HG03066 (cell line): ENCODE data around the gene KIAA1958.

Experiments
- ATAC-seq: cut with Tn5 transposase; IDR thresholded peaks from one replicate; pipeline ENCODE4 v1.9.1; 2021; ENCODE audit warnings: low read depth; ENCODE audit not compliant: unreplicated experiment

The KIAA1958 gene

GRCh38 chr9:112552229-112553056 lies 65.8 kb downstream of the KIAA1958 start:
- no peak for ATAC-seq

GRCh38 chr9:112553256-112553826 lies 66.7 kb downstream of the KIAA1958 start:
- no peak for ATAC-seq

GRCh38 chr9:112554516-112554915 lies 67.9 kb downstream of the KIAA1958 start:
- ATAC-seq = no peak

- ATAC-seq = no peak
These were observed 68.5 kb downstream of the KIAA1958 start for GRCh38 chr9:112555101-112555643.

- no peak for ATAC-seq
These were observed 69.3 kb downstream of the KIAA1958 start for GRCh38 chr9:112555844-112556482.

- no peak for ATAC-seq
These were observed 70.1 kb downstream of the KIAA1958 start for GRCh38 chr9:112556497-112557442.

GRCh38 chr9:112558476-112558875 lies 71.8 kb downstream of the KIAA1958 start:
- ATAC-seq = no peak

- no peak for ATAC-seq
These were observed 72.4 kb downstream of the KIAA1958 start for GRCh38 chr9:112558978-112559377.

GRCh38 chr9:112559629-112560413 lies 73.2 kb downstream of the KIAA1958 start:
- no peak for ATAC-seq

- no peak for ATAC-seq
These were observed 75.8 kb downstream of the KIAA1958 start for GRCh38 chr9:112562235-112562958.

GRCh38 chr9:112569186-112569585 lies 82.6 kb downstream of the KIAA1958 start:
- no peak for ATAC-seq

- no peak for ATAC-seq
These were observed 84.1 kb downstream of the KIAA1958 start for GRCh38 chr9:112570671-112571167.

GRCh38 chr9:112571624-112572355 lies 85.2 kb downstream of the KIAA1958 start:
- no peak for ATAC-seq

- no peak for ATAC-seq
These were observed 85.8 kb downstream of the KIAA1958 start for GRCh38 chr9:112572416-112572815.

- no peak for ATAC-seq
These were observed 87.4 kb downstream of the KIAA1958 start for GRCh38 chr9:112574008-112574407.

GRCh38 chr9:112575107-112575506 lies 88.5 kb downstream of the KIAA1958 start:
- ATAC-seq = no peak

- ATAC-seq = no peak
These were observed 95.0 kb downstream of the KIAA1958 start for GRCh38 chr9:112581469-112582176.
